Right lobe of liver (tissue), 4 donors: ENCODE data around the gene KLHL2.
"Not testable (repeated sequence)": the region's sequence is repeated elsewhere in the genome, so short reads cannot be mapped to it uniquely, and the experiment has no call there.

ENCODE experiments used
- POLR2A ChIP-seq: fragments of 450-650 bp; IDR thresholded peaks from one replicate; pipeline ENCODE4 v1.6.1; 2017; ENCODE audit warnings: antibody characterized with exemption, mild to moderate bottlenecking
- TF ChIP-seq, protein P1 (sequence below), 4 donors: fragments of 200-600 bp in 3 of 4; fragments of 450-650 bp in 1 of 4; IDR thresholded peaks; one replicate each; pipeline versions ENCODE4 v1.5.1 to v1.8.0; 2016 to 2022; ENCODE audit warnings: antibody characterized with exemption in 4 of 4, mild to moderate bottlenecking in 2 of 4
- donor health status: DM: no; HTN: no; CAD: no.
- donor health status: DM: no; HTN: no; CAD: no.
- donor health status: DM: no; HTN: yes; CAD: no.

DNA sequence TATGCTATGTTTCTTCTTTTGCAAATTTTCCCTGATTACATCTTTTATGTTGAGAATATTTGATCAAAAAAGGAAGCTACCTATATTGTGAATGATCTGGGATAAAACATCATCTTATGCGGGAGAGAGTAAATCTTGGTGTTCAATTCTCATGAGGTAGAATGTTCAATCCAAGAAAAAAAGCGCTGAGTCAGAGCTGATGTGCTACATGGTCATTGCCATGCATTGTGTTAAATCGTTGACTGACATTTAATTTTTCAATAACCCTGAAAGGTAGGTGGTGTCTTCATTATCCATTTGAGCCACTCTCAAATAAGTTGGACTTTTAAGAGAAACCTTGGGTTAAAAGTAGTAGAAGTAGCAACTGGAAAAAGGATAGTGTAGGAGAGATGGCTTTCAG lies 47.4 kb downstream of the KLHL2 start:
- TF ChIP-seq POLR2A: not testable (repeated sequence)
- TF ChIP-seq, protein P1, sequence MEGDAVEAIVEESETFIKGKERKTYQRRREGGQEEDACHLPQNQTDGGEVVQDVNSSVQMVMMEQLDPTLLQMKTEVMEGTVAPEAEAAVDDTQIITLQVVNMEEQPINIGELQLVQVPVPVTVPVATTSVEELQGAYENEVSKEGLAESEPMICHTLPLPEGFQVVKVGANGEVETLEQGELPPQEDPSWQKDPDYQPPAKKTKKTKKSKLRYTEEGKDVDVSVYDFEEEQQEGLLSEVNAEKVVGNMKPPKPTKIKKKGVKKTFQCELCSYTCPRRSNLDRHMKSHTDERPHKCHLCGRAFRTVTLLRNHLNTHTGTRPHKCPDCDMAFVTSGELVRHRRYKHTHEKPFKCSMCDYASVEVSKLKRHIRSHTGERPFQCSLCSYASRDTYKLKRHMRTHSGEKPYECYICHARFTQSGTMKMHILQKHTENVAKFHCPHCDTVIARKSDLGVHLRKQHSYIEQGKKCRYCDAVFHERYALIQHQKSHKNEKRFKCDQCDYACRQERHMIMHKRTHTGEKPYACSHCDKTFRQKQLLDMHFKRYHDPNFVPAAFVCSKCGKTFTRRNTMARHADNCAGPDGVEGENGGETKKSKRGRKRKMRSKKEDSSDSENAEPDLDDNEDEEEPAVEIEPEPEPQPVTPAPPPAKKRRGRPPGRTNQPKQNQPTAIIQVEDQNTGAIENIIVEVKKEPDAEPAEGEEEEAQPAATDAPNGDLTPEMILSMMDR (IDR thresholded peaks at IDR 0.05): not testable (repeated sequence)
